ENCODE measurements around the gene CSNK2A2. TPM values are rescaled to one million over a fixed set of nuclear protein-coding genes. Genes with fewer than 3 reads are reported as not detected.

The CSNK2A2 gene
- 93.1 and 99.6 TPM in 2 replicates for total RNA-seq

DNA sequence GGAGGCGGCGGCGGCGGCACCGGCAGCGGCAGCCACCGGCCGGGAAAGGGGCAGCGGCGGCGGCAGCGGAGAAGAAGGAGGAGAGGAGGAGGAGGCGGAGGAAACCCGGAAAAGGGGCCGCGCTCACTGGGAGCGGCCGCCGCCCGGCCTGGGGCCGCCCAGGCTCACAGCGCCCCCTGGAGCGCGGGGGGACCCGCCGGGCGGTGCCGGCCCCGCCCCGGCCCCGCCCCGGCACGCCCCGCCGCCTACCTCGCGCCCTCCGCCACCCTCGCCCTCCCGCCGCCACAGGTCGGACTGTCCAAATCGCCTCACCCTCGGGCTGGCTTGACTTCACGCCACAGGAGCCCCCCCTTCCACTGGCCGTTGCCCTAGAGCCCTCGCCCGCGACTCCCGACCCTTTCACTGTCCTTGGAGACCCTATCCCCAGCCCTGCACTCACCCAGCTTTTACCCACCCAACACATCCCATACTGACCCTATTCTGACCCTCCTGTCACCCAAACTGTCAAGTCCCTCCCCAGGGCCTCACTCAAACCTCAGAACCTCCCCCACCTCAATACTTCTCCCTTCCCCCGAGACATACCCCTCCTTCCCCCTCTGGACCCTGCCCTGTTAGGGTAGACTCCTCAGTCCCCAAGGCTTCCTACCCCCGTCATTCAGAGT, at the start of gene CSNK2A2:
Gene CSNK2A2 (minus strand): TSS at position 85 of the 662 bp plus-strand sequence. CDS start 370 bp downstream, outside the sequence.
- no peaks in the 10 kb centered on the region for H3K9me3 Mint-ChIP-seq
- H3K36me3 Mint-ChIP-seq (ENCODE audit: low read depth), result peaks cover 28% of the 10 kb centered on the region
- H3K27me3 Mint-ChIP-seq (ENCODE audit: insufficient read depth), result peaks cover 6% of the 10 kb centered on the region
- H3K4me1 Mint-ChIP-seq (ENCODE audit: low read depth), result peaks cover 34% of the 10 kb centered on the region
- DNase-seq (ENCODE audit: low spot score), result peak; percentile 58
- intact Hi-C loops (cut with micrococcal nuclease), result loop anchor here (1.0 to 10.0 kb wide), 8 partner anchors 38 to 537 kb away; partner anchors contain the start of genes CFAP20 and GOT2
- peak within 1 kb of the TSS; percentile 79 for H3K27ac Mint-ChIP-seq
- peak within 1 kb of the TSS; percentile 92 for H3K4me3 Mint-ChIP-seq

- Mint-ChIP-seq H3K27ac (no peak overlapping the region), H3K4me3 (no peak overlapping the region), H3K9me3 (no peaks in the 10 kb centered on the region), H3K36me3 (ENCODE audit: low read depth) (no peaks in the 10 kb centered on the region), H3K4me1 (ENCODE audit: low read depth) (peaks cover 7% of the 10 kb centered on the region), H3K27me3 (ENCODE audit: insufficient read depth) (peaks cover 15% of the 10 kb centered on the region)
- no peak for DNase-seq (ENCODE audit: low spot score)
- intact Hi-C loops (cut with micrococcal nuclease), result no loop called here
These were observed 45.7 kb upstream of the CSNK2A2 start for GRCh38 chr16:58243528-58244004.

DNA sequence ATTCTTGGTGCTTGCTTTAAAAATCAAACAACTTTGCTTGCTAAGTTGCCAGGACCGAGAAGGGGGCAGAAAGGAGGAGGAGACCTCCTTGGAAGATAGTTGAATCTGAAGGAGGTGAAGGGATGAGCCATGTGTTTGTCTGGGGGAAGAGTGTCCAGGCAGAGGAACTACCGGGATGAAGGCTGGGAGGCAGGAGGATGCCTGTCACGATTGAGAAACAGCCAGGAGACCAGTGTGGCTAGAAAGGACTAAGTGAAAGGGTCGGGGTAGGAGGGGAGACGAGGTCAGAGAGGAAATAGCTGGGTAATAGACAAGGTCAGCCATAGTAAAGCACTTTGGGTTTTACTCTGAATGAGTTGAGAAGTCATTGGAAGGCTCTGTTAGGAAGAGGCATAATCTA, 38.9 kb upstream of the CSNK2A2 start:
- Mint-ChIP-seq H3K36me3 (ENCODE audit: low read depth) (no peaks in the 10 kb centered on the region), H3K27ac (no peak overlapping the region), H3K4me3 (no peak overlapping the region), H3K4me1 (ENCODE audit: low read depth) (peaks cover 13% of the 10 kb centered on the region), H3K9me3 (no peaks in the 10 kb centered on the region), H3K27me3 (ENCODE audit: insufficient read depth) (peaks cover 33% of the 10 kb centered on the region)
- DNase-seq (ENCODE audit: low spot score), result no peak
- intact Hi-C loops (cut with micrococcal nuclease), result loop anchor here (1.0 to 2.0 kb wide), 4 partner anchors 12 to 394 kb away; partner anchors contain the start of gene CSNK2A2

- H3K27ac Mint-ChIP-seq, result no peak overlapping the region
- DNase-seq (ENCODE audit: low spot score), result peak; percentile 52
- H3K36me3 Mint-ChIP-seq (ENCODE audit: low read depth), result no peaks in the 10 kb centered on the region
- intact Hi-C loops (cut with micrococcal nuclease), result loop anchor here (1.0 to 2.0 kb wide), 4 partner anchors 13 to 395 kb away; partner anchors contain the start of gene CSNK2A2
- no peaks in the 10 kb centered on the region for H3K9me3 Mint-ChIP-seq
- peaks cover 13% of the 10 kb centered on the region for H3K4me1 Mint-ChIP-seq (ENCODE audit: low read depth)
- peak overlapping the region; percentile 81 for H3K4me3 Mint-ChIP-seq
- H3K27me3 Mint-ChIP-seq (ENCODE audit: insufficient read depth), result peaks cover 31% of the 10 kb centered on the region
These were observed 38.4 kb upstream of the CSNK2A2 start for GRCh38 chr16:58236231-58236690.

DNA sequence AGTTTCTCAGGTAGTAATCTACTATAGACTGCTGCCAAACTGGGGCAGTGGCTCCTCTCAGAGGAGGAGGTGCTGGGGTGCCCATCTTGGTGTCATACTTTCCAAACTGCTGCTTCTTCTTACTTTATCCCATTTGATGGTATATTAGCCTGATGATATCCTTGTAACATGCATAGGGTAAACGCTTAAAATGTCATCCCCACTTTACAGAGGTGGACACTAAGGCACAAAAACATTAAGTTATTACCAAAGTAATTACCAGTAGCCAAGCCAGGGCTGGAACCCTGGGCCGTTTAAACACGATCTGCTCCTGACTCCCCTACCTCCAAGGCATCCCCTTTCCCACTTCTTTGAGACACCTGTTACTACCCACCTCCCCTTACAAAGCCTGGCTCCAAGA, 37.8 kb upstream of the CSNK2A2 start:
- no peak for DNase-seq (ENCODE audit: low spot score)
- H3K27ac Mint-ChIP-seq, result no peak overlapping the region
- intact Hi-C loops (cut with micrococcal nuclease), result loop anchor here (1.0 to 2.0 kb wide), 4 partner anchors 14 to 395 kb away; partner anchors contain the start of gene CSNK2A2
- H3K9me3 Mint-ChIP-seq, result no peaks in the 10 kb centered on the region
- no peaks in the 10 kb centered on the region for H3K36me3 Mint-ChIP-seq (ENCODE audit: low read depth)
- H3K4me3 Mint-ChIP-seq, result peak overlapping the region; percentile 81
- peaks cover 13% of the 10 kb centered on the region for H3K4me1 Mint-ChIP-seq (ENCODE audit: low read depth)
- peaks cover 27% of the 10 kb centered on the region for H3K27me3 Mint-ChIP-seq (ENCODE audit: insufficient read depth)

- intact Hi-C loops (cut with micrococcal nuclease), result no loop called here
- Mint-ChIP-seq H3K9me3 (no peaks in the 10 kb centered on the region), H3K27me3 (ENCODE audit: insufficient read depth) (peaks cover 26% of the 10 kb centered on the region), H3K4me3 (no peak overlapping the region), H3K27ac (no peak overlapping the region), H3K36me3 (ENCODE audit: low read depth) (no peaks in the 10 kb centered on the region), H3K4me1 (ENCODE audit: low read depth) (peaks cover 13% of the 10 kb centered on the region)
- DNase-seq (ENCODE audit: low spot score), result no peak
These were observed 37.1 kb upstream of the CSNK2A2 start for GRCh38 chr16:58234831-58235595.

- no peak overlapping the region for H3K27ac Mint-ChIP-seq
- no peaks in the 10 kb centered on the region for H3K9me3 Mint-ChIP-seq
- H3K4me3 Mint-ChIP-seq, result no peak overlapping the region
- DNase-seq (ENCODE audit: low spot score), result no peak
- peaks cover 16% of the 10 kb centered on the region for H3K27me3 Mint-ChIP-seq (ENCODE audit: insufficient read depth)
- H3K4me1 Mint-ChIP-seq (ENCODE audit: low read depth), result no peaks in the 10 kb centered on the region
- intact Hi-C loops (cut with micrococcal nuclease), result no loop called here
- H3K36me3 Mint-ChIP-seq (ENCODE audit: low read depth), result no peaks in the 10 kb centered on the region
These were observed 32.4 kb upstream of the CSNK2A2 start for GRCh38 chr16:58230259-58230658.

GRCh38 chr16:58226790-58227189, 28.9 kb upstream of the CSNK2A2 start:
- Mint-ChIP-seq H3K4me3 (no peak overlapping the region), H3K9me3 (no peaks in the 10 kb centered on the region), H3K36me3 (ENCODE audit: low read depth) (no peaks in the 10 kb centered on the region), H3K4me1 (ENCODE audit: low read depth) (no peaks in the 10 kb centered on the region), H3K27me3 (ENCODE audit: insufficient read depth) (peaks cover 8% of the 10 kb centered on the region), H3K27ac (no peak overlapping the region)
- DNase-seq (ENCODE audit: low spot score), result no peak
- intact Hi-C loops (cut with micrococcal nuclease), result no loop called here

DNA sequence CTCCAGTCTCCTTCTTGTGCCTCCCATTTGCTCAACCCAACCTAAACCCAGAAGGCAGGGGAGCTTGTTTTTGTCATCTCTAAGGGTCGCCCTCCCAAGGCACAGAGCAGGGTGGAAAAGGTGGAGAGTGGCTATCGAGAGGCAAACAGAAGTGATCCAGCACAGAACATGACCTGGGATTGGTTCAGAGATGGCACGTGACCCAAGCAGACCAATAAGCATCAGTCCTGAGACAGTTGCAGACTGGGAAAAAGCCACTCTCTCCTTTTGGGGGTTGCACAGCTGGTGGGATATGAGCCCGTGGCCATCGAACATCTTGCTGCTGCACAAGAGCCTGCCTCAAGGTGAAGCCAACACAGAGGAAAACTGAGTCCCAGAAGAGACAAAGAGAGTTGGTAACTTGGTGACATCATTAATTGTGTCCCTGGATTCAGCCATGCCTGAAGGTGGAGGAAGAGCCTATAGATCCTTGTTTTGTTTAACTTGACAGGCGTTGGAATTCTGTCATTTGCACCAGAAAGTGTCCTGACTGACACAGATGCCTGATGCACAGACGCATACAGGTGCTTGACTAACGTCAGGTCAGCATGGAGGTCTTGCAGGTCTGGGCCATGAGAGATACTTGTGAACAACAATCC, 28.2 kb upstream of the CSNK2A2 start:
- H3K36me3 Mint-ChIP-seq (ENCODE audit: low read depth), result no peaks in the 10 kb centered on the region

GRCh38 chr16:58222532-58223316, 24.8 kb upstream of the CSNK2A2 start:
- peaks cover 17% of the 10 kb centered on the region for H3K27me3 Mint-ChIP-seq (ENCODE audit: insufficient read depth)
- H3K4me1 Mint-ChIP-seq (ENCODE audit: low read depth), result no peaks in the 10 kb centered on the region
- H3K27ac Mint-ChIP-seq, result no peak overlapping the region
- H3K36me3 Mint-ChIP-seq (ENCODE audit: low read depth), result no peaks in the 10 kb centered on the region
- no peaks in the 10 kb centered on the region for H3K9me3 Mint-ChIP-seq
- no peak for DNase-seq (ENCODE audit: low spot score)
- intact Hi-C loops (cut with micrococcal nuclease), result no loop called here
- no peak overlapping the region for H3K4me3 Mint-ChIP-seq

More for the DNA sequence above, 28.2 kb upstream of the CSNK2A2 start:
- Mint-ChIP-seq H3K27me3 (ENCODE audit: insufficient read depth) (peaks cover 8% of the 10 kb centered on the region), H3K4me1 (ENCODE audit: low read depth) (no peaks in the 10 kb centered on the region), H3K9me3 (no peaks in the 10 kb centered on the region), H3K27ac (no peak overlapping the region), H3K4me3 (no peak overlapping the region)
- no peak for DNase-seq (ENCODE audit: low spot score)
- intact Hi-C loops (cut with micrococcal nuclease), result no loop called here

- DNase-seq (ENCODE audit: low spot score), result no peak
- intact Hi-C loops (cut with micrococcal nuclease), result no loop called here
- no peaks in the 10 kb centered on the region for H3K4me1 Mint-ChIP-seq (ENCODE audit: low read depth)
- H3K4me3 Mint-ChIP-seq, result no peak overlapping the region
- H3K36me3 Mint-ChIP-seq (ENCODE audit: low read depth), result no peaks in the 10 kb centered on the region
- H3K27ac Mint-ChIP-seq, result no peak overlapping the region
- H3K9me3 Mint-ChIP-seq, result no peaks in the 10 kb centered on the region
- peaks cover 13% of the 10 kb centered on the region for H3K27me3 Mint-ChIP-seq (ENCODE audit: insufficient read depth)
These were observed 21.5 kb upstream of the CSNK2A2 start for GRCh38 chr16:58219432-58219831.

DNA sequence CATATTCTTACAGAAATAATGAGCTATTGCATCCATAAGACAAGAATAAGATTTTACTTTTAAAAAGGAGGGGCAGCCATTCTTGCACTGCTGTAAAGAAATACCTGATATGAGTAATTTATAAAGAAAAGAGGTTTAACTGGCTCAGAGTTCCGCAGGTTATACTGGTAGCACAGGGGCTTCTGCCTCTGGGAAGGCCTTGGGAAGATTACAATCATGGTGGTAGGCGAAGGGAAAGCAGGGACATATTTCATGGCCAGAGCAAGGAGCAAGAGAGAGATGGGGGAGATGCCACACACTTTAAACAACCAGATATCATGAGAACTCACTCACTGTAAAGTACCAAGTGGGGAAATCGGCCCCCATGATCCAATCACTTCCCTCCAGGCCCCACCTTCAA, 20.9 kb upstream of the CSNK2A2 start:
- no peaks in the 10 kb centered on the region for H3K4me1 Mint-ChIP-seq (ENCODE audit: low read depth)
- H3K36me3 Mint-ChIP-seq (ENCODE audit: low read depth), result no peaks in the 10 kb centered on the region
- no peak overlapping the region for H3K27ac Mint-ChIP-seq
- H3K9me3 Mint-ChIP-seq, result no peaks in the 10 kb centered on the region
- H3K27me3 Mint-ChIP-seq (ENCODE audit: insufficient read depth), result peaks cover 13% of the 10 kb centered on the region
- no peak overlapping the region for H3K4me3 Mint-ChIP-seq
- intact Hi-C loops (cut with micrococcal nuclease), result no loop called here
- no peak for DNase-seq (ENCODE audit: low spot score)
